Measurements from ENCODE around the gene MACROH2A1. TPM values are rescaled to one million over a fixed set of nuclear protein-coding genes. Genes with fewer than 3 reads are reported as not detected.

The MACROH2A1 gene
- total and polyA plus RNA-seq, 5 donors from 2014 or later, result 126 to 161 (median 140) TPM

DNA sequence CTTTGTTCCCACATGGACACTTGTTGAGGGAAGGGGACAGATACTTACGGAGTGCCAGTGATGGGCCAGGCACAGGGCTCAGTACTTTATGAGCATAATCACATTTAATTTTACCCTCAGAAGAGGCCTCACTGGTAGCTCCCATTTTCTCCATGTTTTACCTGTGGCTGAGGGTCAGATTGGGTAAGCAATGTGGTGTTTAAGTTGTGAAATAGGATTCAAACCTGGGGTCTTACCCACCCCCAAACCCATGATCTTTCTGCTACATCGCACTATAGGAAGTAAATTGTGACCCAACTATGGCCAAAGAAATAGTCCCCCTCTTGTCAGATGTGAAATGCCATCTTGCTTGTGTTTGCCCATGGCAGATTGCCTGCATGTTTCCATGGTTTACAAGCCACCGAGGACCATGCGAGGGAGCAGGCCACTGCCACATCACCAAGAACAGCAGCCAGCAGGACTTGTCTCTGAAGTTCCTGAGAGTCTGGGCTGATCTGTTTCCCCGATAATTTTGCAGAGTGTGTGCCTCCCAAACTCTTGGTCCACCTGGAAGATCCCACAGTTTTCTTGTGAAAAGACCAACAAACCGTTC, 95.4 kb downstream of the MACROH2A1 start:
- peaks cover 17% of the 10 kb centered on the region for H3K27me3 ChIP-seq (ENCODE audit: control insufficient read depth, insufficient read depth, low read length)
- H3K27ac ChIP-seq (ENCODE audit: insufficient read depth, low read length, poor library complexity, severe bottlenecking), result no peak overlapping the region
- H3K4me3 ChIP-seq (ENCODE audit: low read depth, low read length), result no peak overlapping the region
- H3K27ac Mint-ChIP-seq, result no peak overlapping the region
- H3K4me1 ChIP-seq (ENCODE audit: control insufficient read depth, insufficient read depth, low read length, poor library complexity, severe bottlenecking), result no peaks in the 10 kb centered on the region
- no peak overlapping the region for H3K4me3 Mint-ChIP-seq
- DNase-seq (no peak), ATAC-seq (ENCODE audit: low read depth in 2 of 2) (no peak)
- H3K27me3 Mint-ChIP-seq, result peaks cover 49% of the 10 kb centered on the region
- H3K4me1 Mint-ChIP-seq, result no peaks in the 10 kb centered on the region
- no peaks in the 10 kb centered on the region for H3K36me3 Mint-ChIP-seq
- no peaks in the 10 kb centered on the region for H3K36me3 ChIP-seq (ENCODE audit: control insufficient read depth, insufficient read depth, low read length)
- no peaks in the 10 kb centered on the region for H3K9me3 ChIP-seq (ENCODE audit: control insufficient read depth in 2 of 2, low read length in 2 of 2)
- peaks cover 0 to 3% (median 0%) of the 10 kb centered on the region in 7 donors for H3K9me3 Mint-ChIP-seq

DNA sequence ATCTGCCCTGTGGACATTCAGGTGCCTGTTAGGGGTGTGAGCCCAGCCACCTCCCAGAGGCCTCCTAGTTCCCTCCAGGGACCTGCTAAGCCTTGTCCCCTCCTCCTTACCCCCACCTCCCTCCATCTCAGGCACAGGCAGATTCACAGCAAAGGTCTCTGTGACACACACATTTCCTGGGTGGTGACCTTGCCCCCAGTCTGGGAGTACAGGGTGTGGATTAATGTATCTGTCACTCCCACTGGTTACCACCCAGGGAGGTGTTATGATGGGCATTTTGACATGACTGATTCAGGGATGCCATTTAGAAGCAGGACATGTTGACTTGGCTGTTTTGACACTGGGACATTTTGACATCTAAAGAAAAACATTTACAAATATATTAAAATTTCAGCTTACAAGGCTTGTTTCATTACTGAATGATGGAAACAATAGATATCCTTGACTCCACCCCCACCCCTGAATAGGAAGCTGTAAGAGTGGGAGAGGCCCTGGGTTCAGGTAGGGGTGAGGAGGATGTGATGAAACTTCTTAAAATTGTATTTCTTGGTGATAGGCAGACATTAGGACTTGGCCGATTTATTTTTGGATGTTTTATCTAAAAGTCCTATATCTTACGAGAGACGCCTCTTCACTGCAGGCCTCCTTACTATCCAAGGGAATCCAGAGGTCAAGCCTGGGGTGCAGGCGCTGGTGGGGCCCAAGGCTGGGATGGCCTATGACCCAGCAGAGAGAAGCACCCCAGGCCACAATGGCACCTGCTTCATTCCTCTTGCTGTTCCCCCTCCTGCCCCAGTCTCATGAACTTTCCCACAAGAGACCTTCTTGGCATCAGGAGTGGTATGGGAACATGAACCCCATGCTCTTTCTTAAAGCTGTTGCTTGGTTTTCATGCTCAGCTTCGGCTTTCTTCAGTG, 101.9 kb downstream of the MACROH2A1 start:
- no peaks in the 10 kb centered on the region for H3K9me3 ChIP-seq (ENCODE audit: control insufficient read depth in 2 of 2, low read length in 2 of 2)
- H3K27me3 ChIP-seq (ENCODE audit: control insufficient read depth, insufficient read depth, low read length), result peaks cover 28% of the 10 kb centered on the region
- peaks cover 66% of the 10 kb centered on the region for H3K27me3 Mint-ChIP-seq
- H3K4me1 Mint-ChIP-seq, result no peaks in the 10 kb centered on the region
- no peaks in the 10 kb centered on the region for H3K36me3 ChIP-seq (ENCODE audit: control insufficient read depth, insufficient read depth, low read length)
- no peaks in the 10 kb centered on the region for H3K4me1 ChIP-seq (ENCODE audit: control insufficient read depth, insufficient read depth, low read length, poor library complexity, severe bottlenecking)
- no peak for ATAC-seq (ENCODE audit: low read depth in 2 of 2)
- no peak overlapping the region for H3K27ac Mint-ChIP-seq
- H3K9me3 Mint-ChIP-seq, result no peaks in the 10 kb centered on the region
- H3K4me3 ChIP-seq (ENCODE audit: low read depth, low read length), result no peak overlapping the region
- H3K36me3 Mint-ChIP-seq, result no peaks in the 10 kb centered on the region
- H3K27ac ChIP-seq (ENCODE audit: insufficient read depth, low read length, poor library complexity, severe bottlenecking), result no peak overlapping the region
- H3K4me3 Mint-ChIP-seq, result no peak overlapping the region
- DNase-seq, result peak in 1 of 3 donors; percentile 34

DNA sequence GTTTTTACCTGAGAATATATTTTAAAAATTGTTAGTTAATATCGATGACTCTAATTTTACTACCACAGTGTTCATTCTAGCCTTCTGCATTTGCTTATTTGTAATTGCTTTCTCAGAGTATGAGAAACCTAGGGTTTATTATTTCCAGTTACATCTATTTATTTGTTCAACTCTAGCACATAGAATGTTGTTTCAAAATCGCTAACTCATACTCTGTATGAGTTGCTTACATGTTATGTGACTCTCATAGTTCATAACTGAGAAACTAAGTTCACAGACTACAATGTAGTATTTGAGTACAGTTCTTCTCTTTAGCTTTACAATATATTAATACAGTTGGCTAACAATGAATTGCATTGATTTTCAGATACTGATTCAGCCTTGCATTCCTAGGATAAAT, 103.2 kb downstream of the MACROH2A1 start:
- no peak overlapping the region for H3K4me3 Mint-ChIP-seq
- H3K9me3 ChIP-seq (ENCODE audit: control insufficient read depth in 2 of 2, low read length in 2 of 2), result no peaks in the 10 kb centered on the region
- ATAC-seq (ENCODE audit: low read depth in 2 of 2), result no peak
- H3K9me3 Mint-ChIP-seq, result no peaks in the 10 kb centered on the region
- H3K27ac ChIP-seq (ENCODE audit: insufficient read depth, low read length, poor library complexity, severe bottlenecking), result no peak overlapping the region
- peaks cover 65% of the 10 kb centered on the region for H3K27me3 Mint-ChIP-seq
- no peaks in the 10 kb centered on the region for H3K36me3 ChIP-seq (ENCODE audit: control insufficient read depth, insufficient read depth, low read length)
- no peaks in the 10 kb centered on the region for H3K36me3 Mint-ChIP-seq
- no peaks in the 10 kb centered on the region for H3K4me1 ChIP-seq (ENCODE audit: control insufficient read depth, insufficient read depth, low read length, poor library complexity, severe bottlenecking)
- H3K27me3 ChIP-seq (ENCODE audit: control insufficient read depth, insufficient read depth, low read length), result peaks cover 24% of the 10 kb centered on the region
- H3K4me1 Mint-ChIP-seq, result no peaks in the 10 kb centered on the region
- no peak overlapping the region for H3K4me3 ChIP-seq (ENCODE audit: low read depth, low read length)
- H3K27ac Mint-ChIP-seq, result no peak overlapping the region
- no peak for DNase-seq

DNA sequence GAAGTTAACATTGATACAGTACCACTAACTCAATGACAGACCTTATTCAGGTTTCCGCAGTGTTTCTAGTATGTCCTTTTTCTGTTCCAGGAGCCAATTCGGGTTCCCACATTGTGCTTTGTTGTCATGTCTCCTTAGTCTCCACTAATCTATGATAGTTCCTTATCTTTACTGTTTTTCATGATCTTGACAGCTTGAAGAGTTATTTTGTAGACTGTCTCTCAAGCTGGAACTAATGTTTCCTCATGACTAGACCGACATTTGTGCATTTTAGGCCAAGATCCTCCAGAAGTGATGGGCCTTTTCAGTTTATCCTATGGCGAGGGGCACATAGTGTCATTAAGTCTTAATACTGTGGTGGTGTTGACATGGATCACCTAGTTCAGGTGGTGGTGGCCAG, 104.2 kb downstream of the MACROH2A1 start:
- no peak for ATAC-seq (ENCODE audit: low read depth in 2 of 2)
- no peaks in the 10 kb centered on the region for H3K9me3 Mint-ChIP-seq
- DNase-seq, result no peak
- Histone ChIP-seq H3K27me3 (ENCODE audit: control insufficient read depth, insufficient read depth, low read length) (peaks cover 21% of the 10 kb centered on the region), H3K4me3 (ENCODE audit: low read depth, low read length) (no peak overlapping the region), H3K27ac (ENCODE audit: insufficient read depth, low read length, poor library complexity, severe bottlenecking) (no peak overlapping the region), H3K4me1 (ENCODE audit: control insufficient read depth, insufficient read depth, low read length, poor library complexity, severe bottlenecking) (no peaks in the 10 kb centered on the region), H3K36me3 (ENCODE audit: control insufficient read depth, insufficient read depth, low read length) (no peaks in the 10 kb centered on the region), H3K9me3 (ENCODE audit: control insufficient read depth in 2 of 2, low read length in 2 of 2) (no peaks in the 10 kb centered on the region)
- H3K36me3 Mint-ChIP-seq, result no peaks in the 10 kb centered on the region
- H3K27ac Mint-ChIP-seq, result no peak overlapping the region
- no peak overlapping the region for H3K4me3 Mint-ChIP-seq
- peaks cover 65% of the 10 kb centered on the region for H3K27me3 Mint-ChIP-seq
- H3K4me1 Mint-ChIP-seq, result no peaks in the 10 kb centered on the region

DNA sequence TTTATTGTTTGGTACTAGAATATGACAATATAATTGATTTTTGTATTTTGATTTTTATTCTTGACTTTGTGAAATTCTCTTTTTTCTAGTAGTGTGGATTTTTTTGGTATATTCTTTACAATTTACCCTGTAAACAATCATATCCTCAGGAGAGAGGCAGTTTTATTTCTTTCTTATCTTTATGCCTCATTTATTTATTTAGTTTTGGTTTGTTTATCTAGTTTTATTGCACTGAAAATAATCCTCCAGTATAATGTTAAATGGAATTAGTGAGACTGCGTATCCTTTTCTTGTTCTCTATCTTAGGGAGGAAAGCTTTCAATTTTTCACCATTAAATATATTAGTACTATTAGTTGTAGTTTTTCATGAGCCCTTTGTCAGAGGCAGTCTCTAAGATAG, 109.4 kb downstream of the MACROH2A1 start:
- Mint-ChIP-seq H3K4me1 (no peaks in the 10 kb centered on the region), H3K4me3 (no peak overlapping the region), H3K9me3 (peaks cover 0 to 9% (median 2%) of the 10 kb centered on the region in 7 donors), H3K27ac (no peak overlapping the region), H3K27me3 (peaks cover 42% of the 10 kb centered on the region), H3K36me3 (no peaks in the 10 kb centered on the region)
- no peak for DNase-seq
- peaks cover 10% of the 10 kb centered on the region for H3K27me3 ChIP-seq (ENCODE audit: control insufficient read depth, insufficient read depth, low read length)
- H3K4me1 ChIP-seq (ENCODE audit: control insufficient read depth, insufficient read depth, low read length, poor library complexity, severe bottlenecking), result no peaks in the 10 kb centered on the region
- no peak overlapping the region for H3K27ac ChIP-seq (ENCODE audit: insufficient read depth, low read length, poor library complexity, severe bottlenecking)
- no peak overlapping the region for H3K4me3 ChIP-seq (ENCODE audit: low read depth, low read length)
- ATAC-seq (ENCODE audit: low read depth in 2 of 2), result no peak
- peaks cover 0 to 3% of the 10 kb centered on the region in 2 experiments for H3K9me3 ChIP-seq (ENCODE audit: control insufficient read depth in 2 of 2, low read length in 2 of 2)
- H3K36me3 ChIP-seq (ENCODE audit: control insufficient read depth, insufficient read depth, low read length), result no peaks in the 10 kb centered on the region

DNA sequence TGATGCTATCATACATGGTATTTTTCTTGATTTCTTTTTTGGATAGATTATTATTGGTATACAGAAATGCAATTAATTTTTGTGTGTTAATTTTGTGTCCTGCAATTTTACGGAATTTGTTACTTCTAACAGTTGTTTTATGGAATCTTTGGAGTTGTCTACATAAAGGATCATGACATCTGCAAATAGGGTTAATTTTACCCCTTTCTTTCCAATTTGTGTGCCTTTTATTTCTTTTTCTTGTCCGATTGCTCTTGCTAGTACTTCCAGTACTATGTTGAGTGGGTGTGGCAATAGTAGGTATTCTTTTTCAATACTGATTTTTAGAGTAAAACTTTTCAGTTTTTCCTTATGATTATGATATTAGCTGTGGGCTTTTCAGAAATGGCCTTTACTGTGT, 111.5 kb downstream of the MACROH2A1 start:
- H3K4me3 ChIP-seq (ENCODE audit: low read depth, low read length), result no peak overlapping the region
- H3K27me3 Mint-ChIP-seq, result peaks cover 32% of the 10 kb centered on the region
- H3K36me3 Mint-ChIP-seq, result no peaks in the 10 kb centered on the region
- H3K27me3 ChIP-seq (ENCODE audit: control insufficient read depth, insufficient read depth, low read length), result peaks cover 5% of the 10 kb centered on the region
- DNase-seq, result no peak
- H3K36me3 ChIP-seq (ENCODE audit: control insufficient read depth, insufficient read depth, low read length), result no peaks in the 10 kb centered on the region
- no peak overlapping the region for H3K27ac Mint-ChIP-seq
- H3K27ac ChIP-seq (ENCODE audit: insufficient read depth, low read length, poor library complexity, severe bottlenecking), result no peak overlapping the region
- no peaks in the 10 kb centered on the region for H3K4me1 ChIP-seq (ENCODE audit: control insufficient read depth, insufficient read depth, low read length, poor library complexity, severe bottlenecking)
- H3K9me3 Mint-ChIP-seq, result peaks cover 0 to 9% (median 2%) of the 10 kb centered on the region in 7 donors
- no peak for ATAC-seq (ENCODE audit: low read depth in 2 of 2)
- H3K4me1 Mint-ChIP-seq, result no peaks in the 10 kb centered on the region
- H3K4me3 Mint-ChIP-seq, result no peak overlapping the region
- peaks cover 0 to 3% of the 10 kb centered on the region in 2 experiments for H3K9me3 ChIP-seq (ENCODE audit: control insufficient read depth in 2 of 2, low read length in 2 of 2)
